Panc1 (cell line): ENCODE results near the gene PIGX. TPM values are rescaled to one million over a fixed set of nuclear protein-coding genes. Genes with fewer than 3 reads are reported as not detected.

Experiments
- ATAC-seq: fragments of 200-7000 bp; cut with Tn5 transposase; 2 replicates; pipeline ENCODE4 v1.9.1; 2020; ENCODE audit warnings: mild to moderate bottlenecking, moderate library complexity
- BruUV-seq: library from RNA; stranded (reverse); fragments of 400-500 nt; replicated peaks from 2 replicates; lab custom pipeline; 2021; lab: Mats Ljungman, UMichigan
- CTCF ChIA-PET: fragments of 300-600 bp; sonication (Branson Sonifier 250); formaldehyde crosslinking; loops from one replicate; lab custom pipeline; 2022; ENCODE audit warnings: antibody characterized with exemption; lab: Charles Lee
- POLR2A ChIA-PET: fragments of 300-600 bp; sonication (Branson Sonifier 250); formaldehyde crosslinking; loops from one replicate; lab custom pipeline; 2022; ENCODE audit warnings: antibody characterized with exemption; lab: Charles Lee
- DNase-seq: peaks from one replicate; pipeline ENCODE4 v3.0.0-alpha.2; 2010; ENCODE audit warnings: low read depth, low spot score
- H3K27ac ChIP-seq: 2 replicates; pipeline ENCODE4 v1.5.1; 2011; ENCODE audit warnings: mild to moderate bottlenecking, low read length, inconsistent platforms
- H3K27me3 ChIP-seq: fragments of 200-500 bp; sonication (Bioruptor generic); 2 replicates; pipeline ENCODE4 v1.6.0; 2014; ENCODE audit warnings: low read length, inconsistent platforms; ENCODE audit not compliant: control insufficient read depth, insufficient read depth
- H3K36me3 ChIP-seq: fragments of 200-500 bp; sonication (Bioruptor generic); 2 replicates; pipeline ENCODE4 v1.5.1; 2014; ENCODE audit warnings: inconsistent platforms, mild to moderate bottlenecking, low read length, moderate library complexity; ENCODE audit not compliant: control insufficient read depth, insufficient read depth
- H3K4me1 ChIP-seq: 2 replicates; pipeline ENCODE4 v1.5.1; 2011; ENCODE audit warnings: inconsistent platforms, mild to moderate bottlenecking, low read length, moderate library complexity; ENCODE audit not compliant: control insufficient read depth, insufficient read depth
- H3K4me3 ChIP-seq, 2 experiments: 2 replicates each; pipeline ENCODE4 v1.5.1; 2011 to 2012; ENCODE audit warnings: low read depth in 2 of 2, low read length in 2 of 2, mild to moderate bottlenecking in 2 of 2, inconsistent platforms in 1 of 2, moderate library complexity in 1 of 2
- H3K9me3 ChIP-seq: fragments of 200-500 bp; sonication (Bioruptor generic); 2 replicates; pipeline ENCODE4 v1.5.1; 2014; ENCODE audit warnings: low read depth, mild to moderate bottlenecking, inconsistent platforms, low read length, moderate library complexity; ENCODE audit not compliant: control insufficient read depth, insufficient read depth
- CTCF ChIP-seq: fragments of 450-650 bp; IDR thresholded peaks from 2 replicates; pipeline ENCODE4 v1.5.1; 2017; ENCODE audit warnings: mild to moderate bottlenecking
- POLR2AphosphoS5 ChIP-seq: IDR thresholded peaks from 2 replicates; pipeline ENCODE4 v1.6.1; 2012; ENCODE audit warnings: mild to moderate bottlenecking, low read depth, low read length, moderate library complexity
- SIN3A ChIP-seq: IDR thresholded peaks from 2 replicates; pipeline ENCODE4 v1.6.1; 2012; ENCODE audit warnings: low read depth, mild to moderate bottlenecking, low read length, moderate library complexity, borderline replicate concordance; ENCODE audit not compliant: insufficient read depth
- TCF7L2 ChIP-seq: IDR thresholded peaks from 2 replicates; pipeline ENCODE4 v1.6.1; 2011; ENCODE audit warnings: mild to moderate bottlenecking, low read depth, low read length, inconsistent platforms
- in situ Hi-C: cut with HindIII; loops from 2 replicates; pipeline ENCODE4 v1.10.0; 2016; ENCODE audit warnings: low sequenced_read_pairs, low pct_unique_long_range_greater_than_20kb
- intact Hi-C: fragments of 100-400 bp; cut with micrococcal nuclease; formaldehyde crosslinking; loops from one replicate; pipeline ENCODE4 v1.10.0; 2022; ENCODE audit not compliant: unreplicated experiment
- total RNA-seq: library from RNA; stranded (reverse); gene quantifications from one replicate; pipeline ENCODE4 v1.2.1, GENCODE V29; 2021; ENCODE audit not compliant: unreplicated experiment
- TF ChIP-seq, protein P1 (sequence below), 2 experiments: IDR thresholded peaks; 2 replicates each; pipeline ENCODE4 v1.6.1; 2011 to 2012; ENCODE audit warnings: low read depth in 2 of 2, control low read depth in 1 of 2, low read length in 1 of 2, mild to moderate bottlenecking in 1 of 2, moderate library complexity in 1 of 2; ENCODE audit not compliant: insufficient read depth in 1 of 2

PIGX gene
- total RNA-seq, 1 experiment from 2014 or later, result 85.7 TPM

DNA sequence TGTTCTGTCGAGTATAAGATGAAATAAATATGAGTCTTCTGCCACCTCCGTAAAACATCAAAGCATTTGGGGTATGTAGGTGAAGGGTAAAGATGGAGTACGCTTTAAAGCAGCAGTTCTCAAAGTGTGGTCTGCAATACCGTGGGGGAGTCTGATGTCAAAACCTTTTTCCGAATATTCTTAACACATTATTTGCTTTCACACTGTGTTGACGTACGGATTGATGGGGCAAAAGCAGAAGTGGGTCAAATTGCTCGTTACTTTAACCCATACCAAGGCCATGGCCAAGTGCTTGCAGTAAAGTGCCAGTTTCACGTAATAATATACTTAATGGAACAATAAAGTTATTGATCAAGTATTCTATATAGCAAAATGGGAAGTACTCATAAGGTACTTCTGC, 63.8 kb downstream of the PIGX start:
- DNase-seq (no peak), ATAC-seq (no peak)
- ChIA-PET CTCF (no interaction called here), POLR2A (no interaction called here)
- H3K36me3 ChIP-seq, result no peaks in the 10 kb centered on the region; the same call in 1 of the 2 replicates
- no TSS peak for BruUV-seq
- H3K9me3 ChIP-seq, result no peaks in the 10 kb centered on the region
- intact Hi-C loops, result no loop called here
- no peak overlapping the region for H3K4me3 ChIP-seq
- no peaks in the 10 kb centered on the region for H3K27me3 ChIP-seq
- TF ChIP-seq SIN3A (no peak), TCF7L2 (0 out of 2 replicates have a peak, but pooled peaks have one; percentile 18)
- in situ Hi-C loops, result no loop called here
- no peak overlapping the region for H3K27ac ChIP-seq
- H3K4me1 ChIP-seq, result peaks cover 18% of the 10 kb centered on the region

- H3K27ac ChIP-seq, result no peak overlapping the region
- H3K4me1 ChIP-seq, result peaks cover 14% of the 10 kb centered on the region
- DNase-seq (no peak), ATAC-seq (no peak)
- in situ Hi-C loops, result no loop called here
- intact Hi-C loops, result no loop called here
- TF ChIP-seq SIN3A (no peak), TCF7L2 (no peak), POLR2AphosphoS5 (no peak), CTCF (no peak)
- TF ChIP-seq, protein P1, sequence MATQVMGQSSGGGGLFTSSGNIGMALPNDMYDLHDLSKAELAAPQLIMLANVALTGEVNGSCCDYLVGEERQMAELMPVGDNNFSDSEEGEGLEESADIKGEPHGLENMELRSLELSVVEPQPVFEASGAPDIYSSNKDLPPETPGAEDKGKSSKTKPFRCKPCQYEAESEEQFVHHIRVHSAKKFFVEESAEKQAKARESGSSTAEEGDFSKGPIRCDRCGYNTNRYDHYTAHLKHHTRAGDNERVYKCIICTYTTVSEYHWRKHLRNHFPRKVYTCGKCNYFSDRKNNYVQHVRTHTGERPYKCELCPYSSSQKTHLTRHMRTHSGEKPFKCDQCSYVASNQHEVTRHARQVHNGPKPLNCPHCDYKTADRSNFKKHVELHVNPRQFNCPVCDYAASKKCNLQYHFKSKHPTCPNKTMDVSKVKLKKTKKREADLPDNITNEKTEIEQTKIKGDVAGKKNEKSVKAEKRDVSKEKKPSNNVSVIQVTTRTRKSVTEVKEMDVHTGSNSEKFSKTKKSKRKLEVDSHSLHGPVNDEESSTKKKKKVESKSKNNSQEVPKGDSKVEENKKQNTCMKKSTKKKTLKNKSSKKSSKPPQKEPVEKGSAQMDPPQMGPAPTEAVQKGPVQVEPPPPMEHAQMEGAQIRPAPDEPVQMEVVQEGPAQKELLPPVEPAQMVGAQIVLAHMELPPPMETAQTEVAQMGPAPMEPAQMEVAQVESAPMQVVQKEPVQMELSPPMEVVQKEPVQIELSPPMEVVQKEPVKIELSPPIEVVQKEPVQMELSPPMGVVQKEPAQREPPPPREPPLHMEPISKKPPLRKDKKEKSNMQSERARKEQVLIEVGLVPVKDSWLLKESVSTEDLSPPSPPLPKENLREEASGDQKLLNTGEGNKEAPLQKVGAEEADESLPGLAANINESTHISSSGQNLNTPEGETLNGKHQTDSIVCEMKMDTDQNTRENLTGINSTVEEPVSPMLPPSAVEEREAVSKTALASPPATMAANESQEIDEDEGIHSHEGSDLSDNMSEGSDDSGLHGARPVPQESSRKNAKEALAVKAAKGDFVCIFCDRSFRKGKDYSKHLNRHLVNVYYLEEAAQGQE (IDR thresholded peaks at IDR 0.05; ENCODE audit: insufficient read depth in 1 of 2, low read depth in 2 of 2, low read length in 1 of 2), result no peak
- H3K27me3 ChIP-seq, result no peaks in the 10 kb centered on the region
- ChIA-PET POLR2A (no interaction called here), CTCF (interaction anchor here (0.6 kb wide), 1 partner anchor 8 kb away, joined by 3 read pairs; no protein-coding TSS in a partner anchor)
- no TSS peak for BruUV-seq
- H3K9me3 ChIP-seq, result no peaks in the 10 kb centered on the region
- H3K4me3 ChIP-seq, result no peak overlapping the region
- H3K36me3 ChIP-seq, result no peaks in the 10 kb centered on the region; the same call in 1 of the 2 replicates
Measured at GRCh38 chr3:196777836-196778235, 65.7 kb downstream of the PIGX start.

GRCh38 chr3:196778755-196779154, 66.6 kb downstream of the PIGX start:
- Histone ChIP-seq H3K9me3 (no peaks in the 10 kb centered on the region), H3K4me3 (no peak overlapping the region), H3K4me1 (peaks cover 11% of the 10 kb centered on the region), H3K36me3 (no peaks in the 10 kb centered on the region; the same call in 1 of the 2 replicates), H3K27ac (no peak overlapping the region), H3K27me3 (no peaks in the 10 kb centered on the region)
- no peak for DNase-seq
- in situ Hi-C loops (no loop called here), intact Hi-C loops (no loop called here)
- 0 out of 2 replicates have a peak, but pooled peaks have one; percentile 54 for ATAC-seq
- CTCF ChIA-PET, result interaction anchor here (0.6 kb wide), 1 partner anchor 128 kb away, joined by 3 read pairs; no protein-coding TSS in a partner anchor
- no TSS peak for BruUV-seq
- TF ChIP-seq CTCF, result no peak
- no peak for TF ChIP-seq POLR2AphosphoS5
- TF ChIP-seq, protein P1 (IDR thresholded peaks at IDR 0.05; ENCODE audit: insufficient read depth in 1 of 2, low read depth in 2 of 2, low read length in 1 of 2), result no peak
- TF ChIP-seq TCF7L2, result no peak
- POLR2A ChIA-PET, result interaction anchor here (0.6 kb wide), 1 partner anchor 461 kb away, joined by 3 read pairs; no protein-coding TSS in a partner anchor
